ENCODE measurements around the gene CCDC43. TPM values are rescaled to one million over a fixed set of nuclear protein-coding genes. Genes with fewer than 3 reads are reported as not detected.

Gene CCDC43
- total and polyA plus RNA-seq, 2 of the 13 experiments (the other 11 are each of a cell fraction or from before 2014, with no cell fraction given): 17.5 to 94.8 TPM

DNA sequence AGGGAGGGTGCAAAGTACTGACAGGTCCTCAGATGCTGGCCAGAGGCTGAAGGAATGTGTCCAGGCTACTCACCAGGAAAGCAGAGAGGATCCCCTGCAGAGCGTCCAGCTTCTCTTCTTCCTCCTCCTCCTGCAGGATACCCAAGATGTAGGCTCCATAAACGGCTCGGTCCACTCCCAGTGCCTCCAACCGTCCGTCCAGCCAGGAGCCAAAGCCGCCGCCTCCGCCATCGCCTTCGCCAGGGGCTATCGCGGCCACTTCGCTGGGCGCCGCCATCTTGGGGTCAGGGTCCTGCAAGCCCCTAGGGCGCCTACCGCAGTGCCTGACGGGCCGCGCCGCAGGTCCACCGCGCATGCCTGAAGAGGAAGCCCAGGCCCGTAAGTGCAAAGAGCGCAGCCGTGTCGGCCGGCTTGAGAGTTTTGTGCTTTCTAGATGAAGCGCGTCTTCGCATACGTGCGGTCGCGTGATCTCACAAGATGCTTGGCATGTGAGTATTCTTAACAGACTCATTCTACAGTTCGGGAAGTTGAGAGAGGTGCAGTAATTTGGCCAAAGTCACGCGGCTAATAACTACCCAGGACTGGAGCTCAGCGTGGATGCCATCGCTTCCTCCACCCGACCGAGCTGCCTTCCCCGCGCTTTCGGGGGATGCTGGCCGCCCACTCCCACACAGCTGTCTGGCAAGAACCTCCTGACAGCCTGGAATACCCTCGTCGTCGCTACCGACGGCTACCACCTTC is at the start of gene CCDC43 (continued):
- TF ChIP-seq, protein P1, sequence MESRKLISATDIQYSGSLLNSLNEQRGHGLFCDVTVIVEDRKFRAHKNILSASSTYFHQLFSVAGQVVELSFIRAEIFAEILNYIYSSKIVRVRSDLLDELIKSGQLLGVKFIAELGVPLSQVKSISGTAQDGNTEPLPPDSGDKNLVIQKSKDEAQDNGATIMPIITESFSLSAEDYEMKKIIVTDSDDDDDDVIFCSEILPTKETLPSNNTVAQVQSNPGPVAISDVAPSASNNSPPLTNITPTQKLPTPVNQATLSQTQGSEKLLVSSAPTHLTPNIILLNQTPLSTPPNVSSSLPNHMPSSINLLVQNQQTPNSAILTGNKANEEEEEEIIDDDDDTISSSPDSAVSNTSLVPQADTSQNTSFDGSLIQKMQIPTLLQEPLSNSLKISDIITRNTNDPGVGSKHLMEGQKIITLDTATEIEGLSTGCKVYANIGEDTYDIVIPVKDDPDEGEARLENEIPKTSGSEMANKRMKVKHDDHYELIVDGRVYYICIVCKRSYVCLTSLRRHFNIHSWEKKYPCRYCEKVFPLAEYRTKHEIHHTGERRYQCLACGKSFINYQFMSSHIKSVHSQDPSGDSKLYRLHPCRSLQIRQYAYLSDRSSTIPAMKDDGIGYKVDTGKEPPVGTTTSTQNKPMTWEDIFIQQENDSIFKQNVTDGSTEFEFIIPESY (CRISPR knock-in tag; IDR thresholded peaks at IDR 0.05): no peak; the same call in 1 of the 2 replicates
- TF ChIP-seq ZNF44 (CRISPR knock-in tag; IDR thresholded peaks at IDR 0.05): peak; percentile 98; the same call in 1 of the 2 replicates
- no peak for TF ChIP-seq ZNF644 (CRISPR knock-in tag; IDR thresholded peaks at IDR 0.05; ENCODE audit: low read depth)
- peak; percentile 71 for TF ChIP-seq HCFC1 (IDR thresholded peaks at IDR 0.05; ENCODE audit: low read depth, low read length)
- peak; percentile 95 for TF ChIP-seq ZNF225 (CRISPR knock-in tag; IDR thresholded peaks at IDR 0.05)
- TF ChIP-seq DNMT1 (CRISPR knock-in tag; IDR thresholded peaks at IDR 0.05): peak; percentile 43; the same call in 1 of the 2 replicates
- no peak for TF ChIP-seq NCOA5 (CRISPR knock-in tag; IDR thresholded peaks at IDR 0.05)
- TF ChIP-seq ONECUT2 (CRISPR knock-in tag; IDR thresholded peaks at IDR 0.05): no peak; the same call in none of the 2 replicates
- peak; percentile 97 for TF ChIP-seq HDAC1 (CRISPR knock-in tag; IDR thresholded peaks at IDR 0.05)
- TF ChIP-seq FOSL1 (CRISPR knock-in tag; IDR thresholded peaks at IDR 0.05; ENCODE audit: borderline replicate concordance): no peak
- TF ChIP-seq ZNF326 (CRISPR knock-in tag; IDR thresholded peaks at IDR 0.05; ENCODE audit: borderline replicate concordance): peak; percentile 7; the same call in 1 of the 2 replicates
- peak; percentile 95 for TF ChIP-seq DRAP1 (CRISPR knock-in tag; IDR thresholded peaks at IDR 0.05)
- peak; percentile 81 for TF ChIP-seq KLF13 (CRISPR knock-in tag; IDR thresholded peaks at IDR 0.05)
- TF ChIP-seq BORCS8-MEF2B (CRISPR knock-in tag; IDR thresholded peaks at IDR 0.05): peak; percentile 95
- TF ChIP-seq SMARCC2 (IDR thresholded peaks at IDR 0.05): no peak
- peak; percentile 98 for TF ChIP-seq BRD4 (CRISPR knock-in tag; IDR thresholded peaks at IDR 0.05)
- TF ChIP-seq NCOR1 (IDR thresholded peaks at IDR 0.05; ENCODE audit: borderline replicate concordance, low read length): peak; percentile 45; the same call in 1 of the 2 replicates
- TF ChIP-seq SOX6 (IDR thresholded peaks at IDR 0.05): no peak
- peak; percentile 70 for TF ChIP-seq SOX6 (CRISPR knock-in tag; IDR thresholded peaks at IDR 0.05)
- peak; percentile 95 for TF ChIP-seq ZNF546 (CRISPR knock-in tag; conservative IDR thresholded peaks at IDR 0.05)
- TF ChIP-seq IKZF1 (IDR thresholded peaks at IDR 0.05): no peak
- TF ChIP-seq ZNF430 (CRISPR knock-in tag; IDR thresholded peaks at IDR 0.05): peak; percentile 94
